HG02759 (cell line): ENCODE measurements around the gene AMIGO2.
"Not testable (repeated sequence)": the region's sequence is repeated elsewhere in the genome, so short reads cannot be mapped to it uniquely, and the experiment has no call there.

ENCODE experiments used
- ATAC-seq: cut with Tn5 transposase; IDR thresholded peaks from one replicate; pipeline ENCODE4 v1.9.1; 2021; ENCODE audit warnings: mild to moderate bottlenecking, moderate library complexity; ENCODE audit not compliant: unreplicated experiment

Gene AMIGO2

DNA sequence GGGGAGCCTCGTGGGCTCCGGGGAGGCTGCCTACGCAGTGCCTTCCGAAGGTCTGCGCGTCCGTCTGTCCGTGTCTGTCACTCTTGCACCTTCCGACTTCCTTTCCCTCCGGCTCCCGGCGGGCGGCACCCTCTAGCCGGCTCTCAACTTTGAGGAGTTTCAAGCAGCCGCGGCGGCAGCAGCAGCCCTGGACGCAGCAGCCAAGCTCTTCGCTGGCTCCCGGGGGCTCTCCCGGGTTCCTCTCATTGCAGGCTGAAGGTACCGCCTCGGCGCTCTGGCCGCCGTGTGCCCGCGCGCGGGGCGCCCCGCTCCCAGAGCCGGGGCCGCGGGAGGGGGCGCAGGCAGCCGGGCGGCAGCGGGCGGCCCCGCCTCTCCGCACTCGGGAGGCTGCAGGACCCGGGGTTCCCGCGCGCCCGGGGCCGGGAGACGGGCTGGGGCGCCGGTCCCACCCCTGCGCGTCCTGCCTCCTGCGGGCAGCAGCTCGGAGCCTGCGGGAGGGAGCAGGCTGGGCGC, at the start of gene AMIGO2, which contains the start of gene PCED1B:
AMIGO2 (minus strand) TSS at position 492 of the 513 bp plus-strand sequence. CDS start 957 bp downstream, outside the sequence.
PCED1B (plus strand) TSS at position 154 of the 513 bp plus-strand sequence. CDS start 155,443 bp downstream, outside the sequence.
- peak; percentile 71 for ATAC-seq

DNA sequence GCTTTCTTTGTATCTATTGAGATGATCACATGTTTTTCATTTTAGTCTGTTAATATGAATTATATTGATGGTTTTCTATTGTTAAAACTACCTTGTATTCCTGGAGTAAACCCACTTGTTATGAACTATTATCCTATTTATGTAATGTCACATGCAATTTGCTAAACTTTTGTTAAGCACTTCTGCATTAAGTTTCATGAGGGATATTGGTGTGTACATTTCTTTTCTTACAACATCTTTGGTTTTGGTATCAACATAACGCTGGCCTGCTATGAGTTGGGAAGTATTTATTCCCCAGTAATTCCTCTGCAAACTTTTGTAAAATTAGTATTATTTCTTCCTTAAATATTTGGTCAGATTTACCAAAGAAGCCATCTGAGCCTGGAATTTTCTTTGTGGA, 46.5 kb upstream of the AMIGO2 start:
- no peak for ATAC-seq

DNA sequence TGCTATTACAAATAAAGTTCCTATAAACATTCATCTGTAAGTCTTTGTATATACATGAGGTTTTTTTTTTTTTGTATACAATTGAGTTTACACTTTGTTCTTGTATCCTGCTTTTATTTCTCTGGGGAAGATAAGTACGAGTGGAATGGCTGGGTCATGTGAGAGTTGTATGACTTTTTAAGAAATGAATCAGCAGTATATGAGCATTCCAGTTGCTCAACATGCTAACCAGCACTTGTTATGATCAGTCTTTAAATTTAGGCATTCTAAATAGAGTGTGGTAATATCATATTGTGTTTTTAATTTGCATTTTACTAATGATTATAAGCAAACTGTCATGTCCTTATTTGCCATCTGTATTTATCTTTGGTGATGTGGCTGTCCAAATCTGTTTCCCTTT, 44.7 kb upstream of the AMIGO2 start:
- no peak for ATAC-seq

DNA sequence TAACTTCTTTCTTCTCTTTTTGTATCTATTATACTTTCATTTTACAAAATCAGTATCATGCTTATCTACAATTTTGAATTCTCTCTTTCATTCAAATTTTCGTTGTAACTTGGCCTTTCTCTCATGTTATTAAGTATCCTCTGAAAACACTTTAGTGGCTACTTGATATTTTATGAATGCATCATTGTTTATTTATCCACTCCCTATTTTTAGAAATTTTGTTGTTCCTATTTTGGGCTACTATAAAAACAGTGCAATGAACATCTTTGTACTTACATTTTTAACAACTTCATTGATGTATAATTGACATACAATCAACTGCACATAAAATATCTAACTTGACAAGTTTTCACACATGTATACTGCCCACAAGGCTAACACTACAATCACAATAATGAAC, 44.0 kb upstream of the AMIGO2 start:
- ATAC-seq, result no peak

DNA sequence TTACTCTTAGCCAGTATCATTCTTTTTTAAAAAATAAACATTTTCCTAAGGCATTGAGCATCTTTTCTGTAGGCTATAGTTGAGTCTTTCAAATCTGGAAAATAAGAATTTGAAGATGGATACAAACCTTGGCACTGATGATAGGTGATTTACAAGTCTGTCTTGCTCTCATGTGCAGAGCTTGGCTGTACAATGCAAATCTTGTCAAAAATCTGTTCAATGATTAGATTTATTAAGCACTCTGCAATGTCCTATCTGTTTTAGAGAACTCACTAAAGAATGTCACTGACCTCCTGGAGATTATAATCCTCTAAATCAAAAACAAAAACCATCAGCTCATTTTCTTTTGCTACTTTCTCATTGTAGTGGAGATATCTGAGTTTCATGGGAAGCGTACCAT, 42.8 kb upstream of the AMIGO2 start:
- no peak for ATAC-seq

- ATAC-seq, result no peak
Measured at GRCh38 chr12:47121146-47121545, 41.4 kb upstream of the AMIGO2 start.

- no peak for ATAC-seq
Measured at GRCh38 chr12:47120736-47121135, 41.0 kb upstream of the AMIGO2 start.

DNA sequence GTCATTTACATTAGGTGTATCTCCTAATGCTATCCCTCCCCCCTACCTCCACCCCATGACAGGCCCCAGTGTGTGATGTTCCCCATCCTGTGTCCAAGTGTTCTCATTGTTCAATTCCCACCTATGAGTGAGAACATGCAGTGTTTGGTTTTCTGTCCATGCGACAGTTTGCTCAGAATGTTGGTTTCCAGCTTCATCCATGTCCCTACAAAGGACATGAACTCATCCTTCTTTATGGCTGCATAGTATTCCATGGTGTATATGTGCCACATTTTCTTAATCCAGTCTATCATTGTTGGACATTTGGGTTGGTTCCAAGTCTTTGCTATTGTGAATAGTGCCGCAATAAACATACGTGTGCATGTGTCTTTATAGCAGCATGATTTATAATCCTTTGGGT, 37.5 kb upstream of the AMIGO2 start:
- not testable (repeated sequence) for ATAC-seq

DNA sequence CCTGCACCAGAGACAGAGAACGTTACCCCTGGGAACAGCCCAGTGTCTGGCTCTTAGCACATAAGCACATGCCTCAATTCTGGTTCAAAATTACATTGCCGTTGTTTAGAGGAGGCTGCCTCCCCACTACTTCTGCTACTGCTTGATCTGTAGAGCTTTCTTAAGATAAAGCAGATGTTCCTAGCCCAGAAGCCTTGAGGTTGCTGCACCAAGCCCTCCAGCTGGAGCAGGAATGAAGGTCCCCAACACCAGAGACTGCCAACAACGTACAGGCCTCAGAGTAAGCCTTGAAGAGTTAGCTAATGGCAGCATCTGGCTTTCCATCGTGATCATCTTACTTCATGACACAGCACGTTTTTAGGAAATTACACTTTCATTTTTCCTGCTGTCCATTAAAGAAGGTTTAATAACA, 34.7 kb upstream of the AMIGO2 start:
- ATAC-seq, result no peak

GRCh38 chr12:47112679-47113078, 32.9 kb upstream of the AMIGO2 start:
- no peak for ATAC-seq

- ATAC-seq, result no peak
Measured at GRCh38 chr12:47111854-47112253, 32.1 kb upstream of the AMIGO2 start.

GRCh38 chr12:47111392-47111778, 31.6 kb upstream of the AMIGO2 start:
- no peak for ATAC-seq

GRCh38 chr12:47110718-47111391, 31.1 kb upstream of the AMIGO2 start:
- ATAC-seq, result no peak

DNA sequence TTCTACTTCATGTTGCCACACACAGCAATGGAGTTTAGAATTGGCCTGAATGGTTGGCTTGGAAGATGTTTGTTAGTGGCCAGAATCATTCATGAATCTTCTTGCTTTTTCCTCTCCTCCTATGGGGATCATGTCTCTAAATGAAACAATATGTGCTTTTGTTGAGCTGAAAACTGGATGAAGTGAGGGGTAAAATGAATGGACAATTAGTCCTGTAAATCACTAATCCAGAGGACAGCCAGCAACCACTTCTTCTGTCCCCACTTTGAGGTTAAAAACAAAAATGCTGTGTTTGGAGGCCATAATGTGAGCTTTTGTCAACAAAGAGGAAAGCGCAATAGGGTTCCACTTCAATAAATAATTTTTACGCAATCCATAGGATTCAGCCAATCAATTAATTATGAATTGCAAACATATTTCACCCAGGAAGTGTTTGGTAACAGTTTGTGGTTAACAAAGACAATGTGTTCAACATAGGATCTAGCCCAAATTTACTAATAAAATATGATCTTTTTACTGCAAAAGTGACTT, 30.3 kb upstream of the AMIGO2 start:
- ATAC-seq, result no peak

DNA sequence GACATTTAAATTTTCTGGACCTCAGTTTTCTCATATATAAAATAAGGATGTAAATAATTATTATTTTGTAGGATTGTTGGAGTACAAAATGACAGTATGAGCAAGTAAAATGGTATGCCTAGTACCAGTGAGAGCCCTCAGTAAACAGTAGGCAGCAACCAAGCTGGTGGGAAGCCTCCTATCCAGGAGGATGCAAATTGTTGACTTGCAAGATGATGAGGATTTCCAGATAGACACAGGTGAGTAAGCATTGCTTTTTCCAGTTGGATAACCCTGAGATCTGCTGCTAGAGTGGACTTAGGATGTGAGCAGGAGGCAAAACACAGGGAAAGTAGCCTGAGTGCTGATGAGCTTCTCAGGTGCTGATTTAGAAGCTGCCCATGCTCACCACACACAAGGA, 28.2 kb upstream of the AMIGO2 start:
- no peak for ATAC-seq

DNA sequence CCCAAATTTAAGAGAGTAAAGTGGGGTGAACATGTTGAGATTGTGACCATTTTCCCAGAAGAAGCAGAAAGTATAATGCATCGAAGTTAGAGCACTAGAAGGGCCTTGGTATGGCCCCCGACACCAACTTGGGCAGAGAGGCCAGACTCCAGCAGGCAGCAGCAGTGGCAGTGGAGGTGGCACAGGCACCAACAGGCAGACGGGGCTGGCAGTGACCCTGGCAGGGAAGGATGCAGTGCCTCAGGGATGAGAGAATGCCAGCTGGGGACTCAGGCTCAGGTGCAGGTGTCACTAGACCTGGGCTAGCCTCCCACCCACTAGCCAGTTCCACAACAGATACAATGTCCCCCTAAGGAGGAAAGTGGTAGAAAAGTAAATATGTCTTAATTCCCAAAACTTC, 27.7 kb upstream of the AMIGO2 start:
- ATAC-seq, result no peak

- ATAC-seq, result no peak
Measured at GRCh38 chr12:47105914-47106674, 26.3 kb upstream of the AMIGO2 start.

DNA sequence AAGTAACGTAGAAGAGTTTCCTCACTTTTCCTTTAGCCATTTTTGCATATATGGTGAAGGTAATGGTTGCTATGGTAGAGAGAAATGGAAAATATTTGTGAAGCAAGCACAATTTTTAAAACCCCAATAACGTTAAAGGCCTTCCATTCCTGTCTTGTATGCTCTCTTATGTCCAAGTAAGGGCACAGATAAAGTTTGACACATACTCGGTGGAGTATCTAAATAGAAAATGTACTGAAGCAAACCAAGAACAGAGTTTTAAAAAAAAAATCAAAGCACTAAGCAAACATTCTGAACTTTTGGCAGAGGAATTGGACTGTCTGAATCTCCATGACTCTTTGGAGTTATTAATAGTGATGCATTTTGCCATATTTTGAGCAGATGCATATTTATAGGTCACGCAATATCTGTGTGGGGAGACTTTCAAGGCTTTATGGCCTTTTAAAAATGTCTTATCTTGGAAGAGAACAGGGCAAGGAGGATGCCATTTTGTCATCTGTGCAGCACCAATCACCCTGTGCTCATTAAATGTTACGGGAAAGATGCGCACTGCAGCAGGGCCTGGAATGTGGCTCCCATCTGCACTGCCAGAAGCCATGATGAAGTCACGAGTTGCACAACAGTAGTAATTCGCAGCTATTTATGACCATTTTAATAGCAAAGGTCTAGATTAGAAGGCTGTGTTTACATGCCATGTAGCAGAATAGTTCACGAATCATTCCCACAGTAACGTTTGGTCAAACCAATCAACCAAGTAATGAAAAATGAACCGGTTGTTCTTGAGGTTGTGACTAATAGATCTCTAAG, 23.3 kb upstream of the AMIGO2 start:
- no peak for ATAC-seq

GRCh38 chr12:47102406-47102805, 22.6 kb upstream of the AMIGO2 start:
- no peak for ATAC-seq

GRCh38 chr12:47100160-47100559, 20.4 kb upstream of the AMIGO2 start:
- ATAC-seq, result no peak

DNA sequence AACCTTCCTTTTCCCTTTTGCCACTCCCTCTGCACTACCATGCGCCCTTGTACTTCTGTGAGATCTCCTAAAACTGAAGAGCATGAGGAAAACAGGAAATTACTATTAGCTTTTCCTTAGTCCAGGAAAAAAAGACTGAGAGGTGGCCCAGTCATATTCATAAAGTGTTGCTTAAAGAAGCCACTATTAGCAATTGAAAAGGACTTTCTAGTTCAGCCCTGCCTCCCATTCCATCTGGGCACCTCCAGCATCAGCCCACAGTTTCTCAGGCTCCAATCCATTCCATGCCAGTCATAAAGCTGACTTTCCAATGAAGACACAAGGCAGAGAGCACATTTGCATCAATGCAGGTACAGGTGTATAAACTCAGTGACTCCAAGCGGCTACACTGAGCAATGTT, 19.9 kb upstream of the AMIGO2 start:
- no peak for ATAC-seq
